ENCODE results near the gene GPR160. TPM values are rescaled to one million over a fixed set of nuclear protein-coding genes. Genes with fewer than 3 reads are reported as not detected.

GPR160 gene
- total RNA-seq, 1 donor from 2014 or later: 1.4 TPM

- no peak for FAIRE-seq
- Mint-ChIP-seq H3K27ac (ENCODE audit: unreplicated experiment) (no peak overlapping the region), H3K4me1 (ENCODE audit: low read depth, unreplicated experiment) (peaks cover 2% of the 10 kb centered on the region)
Measured at GRCh38 chr3:170090601-170090981, 52.8 kb downstream of the GPR160 start.

DNA sequence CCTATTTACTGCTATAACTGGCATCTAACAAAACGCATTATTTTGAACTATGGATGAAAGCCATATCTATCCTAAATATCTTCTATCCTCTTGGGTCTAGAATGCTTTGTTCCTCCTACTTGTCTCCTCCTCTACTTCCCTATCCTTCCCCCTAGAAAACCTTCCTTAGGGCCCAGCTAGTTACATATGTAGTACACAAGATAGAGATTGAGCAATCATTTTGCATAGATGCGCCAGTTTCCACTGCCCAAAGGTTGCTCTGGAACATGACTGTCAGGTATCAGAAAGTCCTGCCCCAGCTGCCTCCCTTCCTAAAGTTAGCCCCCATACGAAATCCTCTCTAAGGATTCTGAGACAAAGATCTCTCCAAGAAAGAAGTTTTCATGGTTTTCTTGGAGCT, 55.1 kb downstream of the GPR160 start:
- H3K27me3 Mint-ChIP-seq (ENCODE audit: low read depth, unreplicated experiment): no peaks in the 10 kb centered on the region

More at GRCh38 chr3:170090601-170090981, 52.8 kb downstream of the GPR160 start:
- no peak for DNase-seq (ENCODE audit: low read depth)
- no peak overlapping the region for H3K4me2 ChIP-seq (ENCODE audit: low read length)
- H3K9me3 ChIP-seq (ENCODE audit: insufficient read depth, low read depth, low read length): no peaks in the 10 kb centered on the region
- H3K36me3 Mint-ChIP-seq (ENCODE audit: low read depth, unreplicated experiment): peaks cover 9% of the 10 kb centered on the region
- H3K4me3 ChIP-seq (ENCODE audit: insufficient read depth, low read depth, low read length): no peak overlapping the region
- no peaks in the 10 kb centered on the region for H3K79me2 ChIP-seq (ENCODE audit: insufficient read depth, low read length)
- no peak overlapping the region for H3K9ac ChIP-seq (ENCODE audit: low read length)
- no peak overlapping the region for H3K27ac ChIP-seq (ENCODE audit: low read depth, low read length)
- TF ChIP-seq EZH2 (IDR thresholded peaks at IDR 0.05; ENCODE audit: insufficient read depth, low read length) (no peak), CTCF (IDR thresholded peaks at IDR 0.05; ENCODE audit: insufficient read depth, low read depth, low read length) (no peak)
- no peaks in the 10 kb centered on the region for H3K27me3 ChIP-seq (ENCODE audit: insufficient read depth, low read length)
- H4K20me1 ChIP-seq (ENCODE audit: insufficient read depth, low read length): no peaks in the 10 kb centered on the region
- no peak overlapping the region for H3K4me3 Mint-ChIP-seq (ENCODE audit: unreplicated experiment)
- H3K27me3 Mint-ChIP-seq (ENCODE audit: low read depth, unreplicated experiment): no peaks in the 10 kb centered on the region
- H3K4me1 ChIP-seq (ENCODE audit: insufficient read depth, low read length): no peaks in the 10 kb centered on the region
- no peaks in the 10 kb centered on the region for H3K9me3 Mint-ChIP-seq (ENCODE audit: unreplicated experiment)
- peaks cover 22% of the 10 kb centered on the region for H3K36me3 ChIP-seq (ENCODE audit: insufficient read depth, low read length)
- H2AFZ ChIP-seq (ENCODE audit: low read depth, low read length): no peak overlapping the region

More for the DNA sequence above, 55.1 kb downstream of the GPR160 start:
- Mint-ChIP-seq H3K4me3 (ENCODE audit: unreplicated experiment) (no peak overlapping the region), H3K27ac (ENCODE audit: unreplicated experiment) (no peak overlapping the region), H3K4me1 (ENCODE audit: low read depth, unreplicated experiment) (peaks cover 2% of the 10 kb centered on the region), H3K36me3 (ENCODE audit: low read depth, unreplicated experiment) (peaks cover 12% of the 10 kb centered on the region), H3K9me3 (ENCODE audit: unreplicated experiment) (no peaks in the 10 kb centered on the region)
- no peaks in the 10 kb centered on the region for H4K20me1 ChIP-seq (ENCODE audit: insufficient read depth, low read length)
- no peaks in the 10 kb centered on the region for H3K79me2 ChIP-seq (ENCODE audit: insufficient read depth, low read length)
- no peaks in the 10 kb centered on the region for H3K9me3 ChIP-seq (ENCODE audit: insufficient read depth, low read depth, low read length)
- H3K9ac ChIP-seq (ENCODE audit: low read length): no peak overlapping the region
- H3K4me2 ChIP-seq (ENCODE audit: low read length): no peak overlapping the region
- no peak overlapping the region for H3K27ac ChIP-seq (ENCODE audit: low read depth, low read length)
- DNase-seq (ENCODE audit: low read depth) (no peak), FAIRE-seq (no peak)
- no peaks in the 10 kb centered on the region for H3K27me3 ChIP-seq (ENCODE audit: insufficient read depth, low read length)
- H3K4me1 ChIP-seq (ENCODE audit: insufficient read depth, low read length): no peaks in the 10 kb centered on the region
- TF ChIP-seq CTCF (IDR thresholded peaks at IDR 0.05; ENCODE audit: insufficient read depth, low read depth, low read length) (no peak), EZH2 (IDR thresholded peaks at IDR 0.05; ENCODE audit: insufficient read depth, low read length) (no peak)
- peaks cover 27% of the 10 kb centered on the region for H3K36me3 ChIP-seq (ENCODE audit: insufficient read depth, low read length)
- no peak overlapping the region for H2AFZ ChIP-seq (ENCODE audit: low read depth, low read length)
- no peak overlapping the region for H3K4me3 ChIP-seq (ENCODE audit: insufficient read depth, low read depth, low read length)

Data from astrocyte (in vitro differentiated cells and primary cell).